HG03432 (cell line): Measurements from ENCODE around the gene BCAR3.

ENCODE experiments used
- ATAC-seq: cut with Tn5 transposase; IDR thresholded peaks from one replicate; pipeline ENCODE4 v1.9.1; 2021; ENCODE audit warnings: mild to moderate bottlenecking, moderate library complexity; ENCODE audit not compliant: unreplicated experiment

BCAR3 gene

DNA sequence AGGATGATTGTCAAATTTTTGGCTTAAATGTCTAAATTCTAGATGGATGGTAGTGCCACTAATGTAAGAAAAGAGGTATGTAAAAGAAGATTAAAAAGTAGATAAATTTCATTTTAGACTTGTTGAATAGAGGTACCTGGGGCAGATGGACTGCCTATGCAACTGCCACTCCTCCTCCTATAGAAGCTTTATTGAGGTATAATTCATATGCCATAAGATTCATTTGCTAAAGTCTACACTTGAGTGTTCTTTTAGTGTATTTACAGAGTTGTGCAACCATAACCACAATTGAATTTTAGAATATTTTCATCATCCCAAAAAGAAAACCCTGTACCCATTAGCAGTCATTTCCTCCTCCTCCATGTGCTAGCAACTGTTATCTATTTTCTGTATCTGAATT is 163.1 kb downstream of the BCAR3 start:
- no peak for ATAC-seq

DNA sequence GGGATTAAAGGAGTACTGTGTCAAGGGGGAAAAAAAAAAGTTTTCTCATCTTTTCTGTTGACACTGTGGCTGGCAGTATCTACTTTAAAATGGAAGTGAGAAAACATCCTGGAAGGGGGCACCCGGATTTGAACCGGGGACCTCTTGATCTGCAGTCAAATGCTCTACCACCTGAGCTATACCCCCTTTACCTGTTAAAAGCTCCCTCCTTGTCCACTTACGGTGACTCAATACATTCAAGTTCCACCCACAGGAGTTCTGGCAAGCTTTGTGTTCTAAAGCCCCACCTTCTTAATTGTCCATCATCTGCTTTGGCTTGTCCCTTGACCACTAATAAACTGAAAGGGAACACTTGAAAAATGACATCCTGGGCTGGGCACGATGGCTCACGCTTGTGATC is 165.5 kb downstream of the BCAR3 start:
- ATAC-seq, result no peak
